Vagina (tissue), 2 donors: ENCODE data around the gene PRCP. TPM values are rescaled to one million over a fixed set of nuclear protein-coding genes. Genes with fewer than 3 reads are reported as not detected.

Experiments used
- DNase-seq, 2 donors: peaks; one replicate each; pipeline ENCODE4 v3.0.0-alpha.2; 2017; ENCODE audit errors: extremely low spot score in 2 of 2
- H3K27ac ChIP-seq: fragments of 200-600 bp; sonication (generic); one replicate; pipeline ENCODE4 v1.5.1; 2019
- H3K27me3 ChIP-seq: fragments of 200-600 bp; sonication (generic); one replicate; pipeline ENCODE4 v1.5.1; 2019
- H3K36me3 ChIP-seq, 2 donors: fragments of 200-600 bp; sonication (generic); one replicate each; pipeline ENCODE4 v1.5.1; 2017 to 2019
- H3K4me1 ChIP-seq: fragments of 200-600 bp; sonication (generic); one replicate; pipeline ENCODE4 v1.5.1; 2019
- H3K4me3 ChIP-seq, 2 donors: fragments of 200-600 bp; sonication (generic); 1 replicate in 1 of 2; 2 replicates in 1 of 2; pipeline ENCODE4 v1.5.1; 2016 to 2019
- H3K9me3 ChIP-seq: fragments of 200-600 bp; sonication (generic); one replicate; pipeline ENCODE4 v1.5.1; 2019
- POLR2A ChIP-seq, 2 donors: fragments of 450-650 bp; IDR thresholded peaks; one replicate each; pipeline ENCODE4 v1.6.1; 2017; ENCODE audit warnings: antibody characterized with exemption in 2 of 2, mild to moderate bottlenecking in 2 of 2, moderate library complexity in 2 of 2
- POLR2AphosphoS5 ChIP-seq, 2 donors: sonication (generic); formaldehyde crosslinking; IDR thresholded peaks; one replicate each; pipeline ENCODE4 v1.9.0; 2017; ENCODE audit warnings: antibody characterized with exemption in 2 of 2, mild to moderate bottlenecking in 2 of 2, low read depth in 1 of 2; ENCODE audit not compliant: insufficient read depth in 1 of 2
- intact Hi-C: fragments of 100-400 bp; cut with DNase I; formaldehyde crosslinking; loops from one replicate; pipeline ENCODE4 v1.15.1; 2023
- total RNA-seq: library from RNA; depleted of rRNA; stranded (reverse); fragments of >200 nt; gene quantifications from one replicate; pipeline ENCODE4 v1.2.3, GENCODE V29; 2016
- TF ChIP-seq, protein P1 (sequence below), 3 experiments: fragments of 450-650 bp in 2 of 3; fragments of 200-600 bp in 1 of 3; sonication (generic) in 1 of 3; IDR thresholded peaks; one replicate each; pipeline ENCODE4 v1.5.1; 2017 to 2019; ENCODE audit warnings: antibody characterized with exemption in 3 of 3, mild to moderate bottlenecking in 2 of 3, moderate library complexity in 2 of 3

PRCP gene
- total RNA-seq, 1 donor from 2014 or later: 79.3 TPM

GRCh38 chr11:82890002-82890341 lies 10.3 kb downstream of the PRCP start:
- no peak for DNase-seq
- peaks cover 12% of the 10 kb centered on the region for H3K4me1 ChIP-seq
- intact Hi-C loops: no loop called here
- TF ChIP-seq POLR2AphosphoS5 (IDR thresholded peaks at IDR 0.05; ENCODE audit: insufficient read depth in 1 of 2, low read depth in 1 of 2) (no peak), POLR2A (IDR thresholded peaks at IDR 0.05) (no peak)
- TF ChIP-seq, protein P1, sequence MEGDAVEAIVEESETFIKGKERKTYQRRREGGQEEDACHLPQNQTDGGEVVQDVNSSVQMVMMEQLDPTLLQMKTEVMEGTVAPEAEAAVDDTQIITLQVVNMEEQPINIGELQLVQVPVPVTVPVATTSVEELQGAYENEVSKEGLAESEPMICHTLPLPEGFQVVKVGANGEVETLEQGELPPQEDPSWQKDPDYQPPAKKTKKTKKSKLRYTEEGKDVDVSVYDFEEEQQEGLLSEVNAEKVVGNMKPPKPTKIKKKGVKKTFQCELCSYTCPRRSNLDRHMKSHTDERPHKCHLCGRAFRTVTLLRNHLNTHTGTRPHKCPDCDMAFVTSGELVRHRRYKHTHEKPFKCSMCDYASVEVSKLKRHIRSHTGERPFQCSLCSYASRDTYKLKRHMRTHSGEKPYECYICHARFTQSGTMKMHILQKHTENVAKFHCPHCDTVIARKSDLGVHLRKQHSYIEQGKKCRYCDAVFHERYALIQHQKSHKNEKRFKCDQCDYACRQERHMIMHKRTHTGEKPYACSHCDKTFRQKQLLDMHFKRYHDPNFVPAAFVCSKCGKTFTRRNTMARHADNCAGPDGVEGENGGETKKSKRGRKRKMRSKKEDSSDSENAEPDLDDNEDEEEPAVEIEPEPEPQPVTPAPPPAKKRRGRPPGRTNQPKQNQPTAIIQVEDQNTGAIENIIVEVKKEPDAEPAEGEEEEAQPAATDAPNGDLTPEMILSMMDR (IDR thresholded peaks at IDR 0.05): no peak
- no peak overlapping the region for H3K27ac ChIP-seq
- H3K36me3 ChIP-seq: no peaks in the 10 kb centered on the region
- no peak overlapping the region for H3K4me3 ChIP-seq
- H3K27me3 ChIP-seq: no peaks in the 10 kb centered on the region
- H3K9me3 ChIP-seq: no peaks in the 10 kb centered on the region

GRCh38 chr11:82889133-82890001 lies 10.9 kb downstream of the PRCP start:
- no peaks in the 10 kb centered on the region for H3K9me3 ChIP-seq
- peaks cover 12% of the 10 kb centered on the region for H3K4me1 ChIP-seq
- H3K27me3 ChIP-seq: no peaks in the 10 kb centered on the region
- no peaks in the 10 kb centered on the region for H3K36me3 ChIP-seq
- no peak overlapping the region for H3K27ac ChIP-seq
- H3K4me3 ChIP-seq: no peak overlapping the region
- no peak for DNase-seq
- intact Hi-C loops: no loop called here
- TF ChIP-seq POLR2A (IDR thresholded peaks at IDR 0.05): no peak
- TF ChIP-seq, protein P1 (IDR thresholded peaks at IDR 0.05): no peak
- no peak for TF ChIP-seq POLR2AphosphoS5 (IDR thresholded peaks at IDR 0.05; ENCODE audit: insufficient read depth in 1 of 2, low read depth in 1 of 2)

DNA sequence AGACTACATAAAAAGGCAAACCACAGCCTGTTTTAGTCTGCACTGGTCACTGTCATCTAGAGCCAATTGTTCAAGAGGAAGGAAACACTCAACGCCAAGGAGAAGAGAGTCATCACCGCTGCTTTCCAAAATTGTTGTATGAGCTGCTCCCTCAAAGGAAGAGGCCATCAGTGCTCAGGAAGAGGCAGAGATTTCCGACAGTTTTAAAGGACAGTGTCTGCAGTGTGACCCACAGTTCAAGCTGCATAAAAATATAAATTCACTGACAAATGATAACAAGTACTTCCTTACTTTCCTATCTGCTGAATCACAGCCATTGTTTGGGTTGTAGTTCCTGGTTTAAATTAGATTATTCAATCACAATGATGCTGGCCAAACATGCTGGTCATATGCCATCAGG lies 16.4 kb downstream of the PRCP start:
- Histone ChIP-seq H3K9me3 (no peaks in the 10 kb centered on the region), H3K27ac (no peak overlapping the region), H3K36me3 (peaks cover 0 to 6% of the 10 kb centered on the region in 2 donors), H3K4me3 (no peak overlapping the region), H3K27me3 (no peaks in the 10 kb centered on the region), H3K4me1 (peaks cover 8% of the 10 kb centered on the region)
- intact Hi-C loops: no loop called here
- TF ChIP-seq POLR2AphosphoS5 (IDR thresholded peaks at IDR 0.05; ENCODE audit: insufficient read depth in 1 of 2, low read depth in 1 of 2) (peak in 1 of 2 donors; percentile 74), POLR2A (IDR thresholded peaks at IDR 0.05) (no peak)
- TF ChIP-seq, protein P1 (IDR thresholded peaks at IDR 0.05): no peak
- no peak for DNase-seq

DNA sequence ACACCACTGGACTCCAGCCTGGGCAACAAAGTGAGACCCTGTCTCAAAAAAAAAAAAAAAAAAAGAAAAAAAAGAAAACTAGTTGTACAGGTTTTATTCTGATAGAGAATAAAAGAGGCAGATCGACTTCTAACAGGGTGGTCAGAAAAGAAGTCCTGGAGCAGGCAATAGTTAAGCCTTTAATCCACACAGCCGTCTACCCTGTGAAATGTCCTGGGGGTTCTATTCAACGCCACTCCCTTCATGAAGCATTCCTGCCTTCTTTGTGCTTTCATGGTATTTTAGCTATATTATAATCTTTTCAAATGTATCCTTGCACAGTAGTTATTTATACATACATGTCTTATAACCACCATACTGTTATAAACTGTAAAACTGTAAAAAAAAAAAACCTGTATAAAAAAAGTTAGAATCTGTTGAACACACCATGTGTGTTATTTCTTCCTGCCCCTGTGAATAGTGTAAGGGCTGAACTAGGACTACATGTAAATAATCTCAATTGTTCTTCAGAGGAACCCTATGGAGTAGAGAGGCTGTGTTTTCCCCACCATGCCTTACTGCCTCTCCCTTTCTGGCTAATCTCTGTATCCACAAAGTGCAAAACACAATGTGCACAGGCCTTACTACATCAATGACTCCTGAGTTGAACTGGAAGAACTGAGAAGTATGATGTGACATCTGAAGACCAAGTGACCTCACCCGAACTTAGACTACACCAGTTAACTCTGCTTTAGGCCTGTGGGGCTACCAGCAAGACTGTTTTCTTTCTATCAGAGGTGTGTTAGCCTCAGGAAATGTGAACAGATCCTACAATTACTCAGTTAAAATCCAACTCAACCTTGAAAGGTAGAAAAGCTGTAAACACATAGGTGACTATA lies 25.3 kb downstream of the PRCP start:
- peaks cover 30% of the 10 kb centered on the region for H3K4me1 ChIP-seq
- H3K27me3 ChIP-seq: no peaks in the 10 kb centered on the region
- no peak overlapping the region for H3K27ac ChIP-seq
- no peak for TF ChIP-seq POLR2A (IDR thresholded peaks at IDR 0.05)
- H3K36me3 ChIP-seq: no peaks in the 10 kb centered on the region
- intact Hi-C loops: no loop called here
- H3K4me3 ChIP-seq: no peak overlapping the region
- H3K9me3 ChIP-seq: no peaks in the 10 kb centered on the region
- no peak for DNase-seq

GRCh38 chr11:82873919-82874333 lies 26.3 kb downstream of the PRCP start:
- H3K9me3 ChIP-seq: no peaks in the 10 kb centered on the region
- DNase-seq: no peak
- TF ChIP-seq POLR2AphosphoS5 (IDR thresholded peaks at IDR 0.05; ENCODE audit: insufficient read depth in 1 of 2, low read depth in 1 of 2) (peak in 1 of 2 donors; percentile 38), POLR2A (IDR thresholded peaks at IDR 0.05) (no peak)
- TF ChIP-seq, protein P1 (IDR thresholded peaks at IDR 0.05): no peak
- H3K4me1 ChIP-seq: peaks cover 40% of the 10 kb centered on the region
- no peaks in the 10 kb centered on the region for H3K27me3 ChIP-seq
- H3K27ac ChIP-seq: no peak overlapping the region
- intact Hi-C loops: no loop called here
- no peak overlapping the region for H3K4me3 ChIP-seq
- H3K36me3 ChIP-seq: no peaks in the 10 kb centered on the region
